SK-N-SH (cell line): Measurements from ENCODE around the gene EDC4. TPM values are rescaled to one million over a fixed set of nuclear protein-coding genes. Genes with fewer than 3 reads are reported as not detected.

Experiments
- CTCF ChIA-PET: fragments of 300-600, 350-600 bp; formaldehyde crosslinking; extraction: SDS; loops from one replicate; lab custom pipeline; 2021; lab: Yijun Ruan, JAX
- POLR2A ChIA-PET: fragments of 350-600 bp; sonication (Branson Sonifier 250); formaldehyde crosslinking; extraction: SDS; loops from one replicate; lab custom pipeline; 2020; ENCODE audit warnings: antibody characterized with exemption, inconsistent platforms; lab: Yijun Ruan, JAX
- DNase-seq: peaks from one replicate; pipeline ENCODE4 v3.0.0; 2012
- H2AFZ ChIP-seq: fragments of 200-600 bp; sonication (generic); 2 replicates; pipeline ENCODE4 v1.8.1; 2016; ENCODE audit warnings: antibody characterized with exemption, mild to moderate bottlenecking, low read depth
- H3F3A ChIP-seq: fragments of 200-600 bp; sonication (generic); replicated peaks from 2 replicates; pipeline ENCODE3; 2016; ENCODE audit warnings: antibody characterized with exemption, mild to moderate bottlenecking; ENCODE audit not compliant: insufficient read depth
- H3K27ac ChIP-seq, 2 experiments: fragments of 200-500 bp in 1 of 2; fragments of 200-600 bp in 1 of 2; sonication (Bioruptor generic) in 1 of 2; sonication (generic), shearing (Covaris generic) in 1 of 2; 2 replicates each; pipeline versions ENCODE4 v1.5.1 to v1.6.1; 2014 to 2016; ENCODE audit warnings: low read depth in 2 of 2, inconsistent platforms in 1 of 2, low read length in 1 of 2, mild to moderate bottlenecking in 1 of 2, mixed read lengths in 1 of 2
- H3K27me3 ChIP-seq: fragments of 200-600 bp; sonication (generic), shearing (Covaris generic); 2 replicates; pipeline ENCODE4 v1.6.1; 2016; ENCODE audit warnings: mixed run types; ENCODE audit not compliant: insufficient read depth
- H3K36me3 ChIP-seq, 2 experiments: fragments of 200-500 bp in 1 of 2; fragments of 200-600 bp in 1 of 2; sonication (Bioruptor generic) in 1 of 2; sonication (generic) in 1 of 2; replicated peaks in 1 of 2; 2 replicates each; pipeline versions ENCODE3 to v1.5.1; 2014 to 2016; ENCODE audit warnings: low read length in 1 of 2, mild to moderate bottlenecking in 1 of 2; ENCODE audit not compliant: insufficient read depth in 2 of 2, control insufficient read depth in 1 of 2
- H3K4me1 ChIP-seq, 2 experiments: fragments of 200-500 bp in 1 of 2; fragments of 200-600 bp in 1 of 2; sonication (Bioruptor generic) in 1 of 2; sonication (generic), shearing (Covaris generic) in 1 of 2; 2 replicates each; pipeline versions ENCODE4 v1.5.1 to v1.6.1; 2014 to 2016; ENCODE audit warnings: low read depth in 1 of 2, low read length in 1 of 2, mixed run types in 1 of 2; ENCODE audit not compliant: insufficient read depth in 2 of 2, control insufficient read depth in 1 of 2
- H3K4me2 ChIP-seq: fragments of 200-600 bp; sonication (generic), shearing (Covaris generic); 2 replicates; pipeline ENCODE4 v1.6.1; 2017; ENCODE audit warnings: mixed run types
- H3K4me3 ChIP-seq, 2 experiments: fragments of 200-500 bp in 1 of 2; fragments of 200-600 bp in 1 of 2; sonication (Bioruptor generic) in 1 of 2; sonication (generic), shearing (Covaris generic) in 1 of 2; 2 replicates each; pipeline versions ENCODE4 v1.5.1 to v1.8.1; 2014 to 2016; ENCODE audit warnings: low read depth in 2 of 2, inconsistent platforms in 1 of 2, low read length in 1 of 2, mild to moderate bottlenecking in 1 of 2, mixed read lengths in 1 of 2, moderate library complexity in 1 of 2
- H3K79me2 ChIP-seq: fragments of 200-600 bp; sonication (generic); 2 replicates; pipeline ENCODE4 v1.8.1; 2017; ENCODE audit warnings: mild to moderate bottlenecking; ENCODE audit not compliant: insufficient read depth
- H3K9ac ChIP-seq: fragments of 200-600 bp; sonication (generic); 2 replicates; pipeline ENCODE4 v1.6.1; 2017; ENCODE audit warnings: mixed run types
- H3K9me2 ChIP-seq: fragments of 200-600 bp; sonication (generic); 2 replicates; pipeline ENCODE4 v1.6.1; 2017; ENCODE audit warnings: mixed run types
- H3K9me3 ChIP-seq: fragments of 200-600 bp; sonication (generic); 2 replicates; pipeline ENCODE4 v1.6.1; 2017; ENCODE audit warnings: mixed run types, mild to moderate bottlenecking, moderate library complexity
- H4K20me1 ChIP-seq: fragments of 200-600 bp; sonication (generic); 2 replicates; pipeline ENCODE4 v1.6.1; 2017; ENCODE audit warnings: mild to moderate bottlenecking, mixed run types; ENCODE audit not compliant: insufficient read depth
- CHD2 ChIP-seq: fragments of 150-350 bp; IDR thresholded peaks from 2 replicates; pipeline ENCODE4 v1.6.1; 2018; ENCODE audit warnings: low read length; ENCODE audit not compliant: partially characterized antibody
- ELF1 ChIP-seq: IDR thresholded peaks from 2 replicates; pipeline ENCODE4 v1.4.0; 2012
- EP300 ChIP-seq, 2 experiments: IDR thresholded peaks; 2 replicates each; pipeline versions ENCODE4 v1.4.0 to v1.6.1; 2012; ENCODE audit warnings: borderline replicate concordance in 1 of 2, low read depth in 1 of 2, low read length in 1 of 2
- EZH2phosphoT487 ChIP-seq: fragments of 200-600 bp; sonication (generic); IDR thresholded peaks from 2 replicates; pipeline ENCODE4 v1.6.1; 2017; ENCODE audit warnings: low read depth, mixed run types, mild to moderate bottlenecking, antibody characterized with exemption, moderate library complexity, borderline replicate concordance
- FOSL2 ChIP-seq: IDR thresholded peaks from 2 replicates; pipeline ENCODE4 v1.4.0; 2012; ENCODE audit warnings: low read depth, mild to moderate bottlenecking, moderate library complexity, borderline replicate concordance
- FOXJ3 ChIP-seq: sonication (generic); formaldehyde crosslinking; IDR thresholded peaks from 2 replicates; pipeline ENCODE4 v1.5.1; 2020; ENCODE audit warnings: mild to moderate bottlenecking, missing genetic modification reagents
- GATA2 ChIP-seq: sonication (generic); formaldehyde crosslinking; IDR thresholded peaks from 2 replicates; pipeline ENCODE4 v1.5.0; 2020; ENCODE audit warnings: mild to moderate bottlenecking, missing genetic modification reagents
- MEF2A ChIP-seq: IDR thresholded peaks from 2 replicates; pipeline ENCODE4 v1.4.0; 2012; ENCODE audit warnings: low read depth, borderline replicate concordance
- NFIC ChIP-seq: IDR thresholded peaks from 2 replicates; pipeline ENCODE4 v1.4.0; 2012; ENCODE audit warnings: borderline replicate concordance
- NRF1 ChIP-seq: IDR thresholded peaks from 2 replicates; pipeline ENCODE4 v1.6.1; 2012; ENCODE audit warnings: low read depth, mild to moderate bottlenecking, low read length
- POLR2AphosphoS5 ChIP-seq: IDR thresholded peaks from 2 replicates; pipeline ENCODE4 v1.6.1; 2012; ENCODE audit warnings: low read depth, low read length
- RXRA ChIP-seq: IDR thresholded peaks from 2 replicates; pipeline ENCODE4 v1.4.0; 2012; ENCODE audit warnings: low read depth, mild to moderate bottlenecking, borderline replicate concordance
- SIN3A ChIP-seq: IDR thresholded peaks from 2 replicates; pipeline ENCODE4 v1.6.1; 2012; ENCODE audit warnings: low read depth, mild to moderate bottlenecking, low read length, moderate library complexity, borderline replicate concordance
- TAF1 ChIP-seq: IDR thresholded peaks from 2 replicates; pipeline ENCODE4 v1.6.1; 2012; ENCODE audit warnings: low read depth, mild to moderate bottlenecking, low read length, moderate library complexity, borderline replicate concordance
- WGBS: methylation state at CpG from one replicate; pipeline ENCODE4 v1.1.6; 2017; ENCODE audit warnings: low lambda C conversion rate; 5-methylcytosine and 5-hydroxymethylcytosine counted together
- polyA plus RNA-seq, 3 experiments: library from polyadenylated mRNA; depleted of rRNA; stranded (reverse); fragments of >200 nt; gene quantifications; 2 replicates each; pipeline ENCODE4 v1.2.3, GENCODE V29; 2012
- TF ChIP-seq, protein P1 (sequence below): IDR thresholded peaks from 2 replicates; pipeline ENCODE4 v1.6.1; 2012; ENCODE audit warnings: mild to moderate bottlenecking, low read depth, low read length, moderate library complexity
- TF ChIP-seq, protein P2 (sequence below): IDR thresholded peaks from 2 replicates; pipeline ENCODE4; 2012
- TF ChIP-seq, protein P3 (sequence below): IDR thresholded peaks from 2 replicates; pipeline ENCODE4 v1.4.0; 2012; ENCODE audit warnings: low read depth
- TF ChIP-seq, protein P4 (sequence below): IDR thresholded peaks from 2 replicates; pipeline ENCODE4 v1.4.0; 2012; ENCODE audit warnings: low read depth, borderline replicate concordance

EDC4 gene
- polyA plus RNA-seq, 1 of the 3 experiments (the other 2 are of a cell fraction): 38.0 TPM

DNA sequence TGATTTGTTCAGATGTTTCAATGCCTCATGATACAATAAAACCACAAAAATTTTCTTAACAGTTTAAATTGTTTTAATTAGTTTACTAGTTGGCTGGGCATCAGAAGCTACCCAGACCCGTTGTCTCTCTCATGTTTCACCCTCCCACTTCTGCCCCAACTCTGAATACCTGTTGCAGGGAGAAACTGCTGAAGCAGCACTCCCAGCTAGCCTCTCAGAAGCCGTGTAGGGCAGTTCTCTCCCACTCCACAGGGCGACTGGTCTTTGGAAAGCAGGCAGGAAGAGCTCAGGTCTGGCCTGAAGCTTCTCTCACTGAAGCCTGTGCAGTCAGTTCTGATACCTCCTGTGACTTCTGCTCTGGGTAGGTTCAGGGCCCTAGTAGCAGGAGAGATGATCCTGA, 1.6 kb upstream of the EDC4 start (continued):
- TF ChIP-seq, protein P1, sequence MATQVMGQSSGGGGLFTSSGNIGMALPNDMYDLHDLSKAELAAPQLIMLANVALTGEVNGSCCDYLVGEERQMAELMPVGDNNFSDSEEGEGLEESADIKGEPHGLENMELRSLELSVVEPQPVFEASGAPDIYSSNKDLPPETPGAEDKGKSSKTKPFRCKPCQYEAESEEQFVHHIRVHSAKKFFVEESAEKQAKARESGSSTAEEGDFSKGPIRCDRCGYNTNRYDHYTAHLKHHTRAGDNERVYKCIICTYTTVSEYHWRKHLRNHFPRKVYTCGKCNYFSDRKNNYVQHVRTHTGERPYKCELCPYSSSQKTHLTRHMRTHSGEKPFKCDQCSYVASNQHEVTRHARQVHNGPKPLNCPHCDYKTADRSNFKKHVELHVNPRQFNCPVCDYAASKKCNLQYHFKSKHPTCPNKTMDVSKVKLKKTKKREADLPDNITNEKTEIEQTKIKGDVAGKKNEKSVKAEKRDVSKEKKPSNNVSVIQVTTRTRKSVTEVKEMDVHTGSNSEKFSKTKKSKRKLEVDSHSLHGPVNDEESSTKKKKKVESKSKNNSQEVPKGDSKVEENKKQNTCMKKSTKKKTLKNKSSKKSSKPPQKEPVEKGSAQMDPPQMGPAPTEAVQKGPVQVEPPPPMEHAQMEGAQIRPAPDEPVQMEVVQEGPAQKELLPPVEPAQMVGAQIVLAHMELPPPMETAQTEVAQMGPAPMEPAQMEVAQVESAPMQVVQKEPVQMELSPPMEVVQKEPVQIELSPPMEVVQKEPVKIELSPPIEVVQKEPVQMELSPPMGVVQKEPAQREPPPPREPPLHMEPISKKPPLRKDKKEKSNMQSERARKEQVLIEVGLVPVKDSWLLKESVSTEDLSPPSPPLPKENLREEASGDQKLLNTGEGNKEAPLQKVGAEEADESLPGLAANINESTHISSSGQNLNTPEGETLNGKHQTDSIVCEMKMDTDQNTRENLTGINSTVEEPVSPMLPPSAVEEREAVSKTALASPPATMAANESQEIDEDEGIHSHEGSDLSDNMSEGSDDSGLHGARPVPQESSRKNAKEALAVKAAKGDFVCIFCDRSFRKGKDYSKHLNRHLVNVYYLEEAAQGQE: no peak
- no peak for TF ChIP-seq POLR2AphosphoS5
- TF ChIP-seq, all 33 proteins: peak for 0

DNA sequence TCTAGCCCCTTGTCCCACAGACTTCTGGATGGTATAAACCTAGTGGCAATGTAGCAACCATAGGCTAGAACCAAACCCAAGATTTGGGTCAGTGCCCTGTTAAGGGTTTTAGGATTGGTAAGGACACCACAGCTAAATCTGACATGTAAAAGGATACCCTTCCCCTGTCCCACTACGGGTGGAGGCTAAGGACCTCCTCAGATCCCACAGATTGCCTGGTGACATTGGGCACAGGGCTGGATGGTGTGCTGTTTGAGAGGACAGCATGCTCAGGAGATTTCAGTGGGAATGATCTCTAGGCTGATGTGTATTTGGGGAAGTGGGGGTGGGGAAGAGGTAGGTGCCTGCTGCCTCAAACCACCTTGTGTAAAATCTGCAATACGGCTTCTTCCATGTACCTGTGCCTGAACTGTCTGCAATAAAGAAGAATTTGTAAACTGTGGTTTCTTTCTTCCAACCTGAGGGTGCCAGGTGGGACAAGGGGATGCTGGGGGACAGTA, 671 bp upstream of the EDC4 start:
- Histone ChIP-seq H3K9me2 (no peaks in the 10 kb centered on the region), H3K27me3 (no peaks in the 10 kb centered on the region), H3K27ac (peak overlapping the region; percentile 22 to 64; a peak in 3 of 4 replicates), H3K4me2 (peak overlapping the region; percentile 99; the same call in 1 of the 2 replicates), H4K20me1 (peaks cover 35% of the 10 kb centered on the region), H3K9ac (peak overlapping the region; percentile 95; the same call in 1 of the 2 replicates), H3K79me2 (peaks cover 55% of the 10 kb centered on the region), H3K4me3 (peak overlapping the region in 1 of 2 experiments; percentile 94; a peak in 1 of 4 replicates), H3K36me3 (peaks cover 24 to 48% of the 10 kb centered on the region in 2 experiments), H2AFZ (no peak overlapping the region), H3K9me3 (no peaks in the 10 kb centered on the region), H3K4me1 (peaks cover 11 to 13% of the 10 kb centered on the region in 2 experiments; a peak in 1 of 4 replicates), H3F3A (peaks cover 23% of the 10 kb centered on the region)
- no peak for TF ChIP-seq FOXJ3 (CRISPR knock-in tag)
- TF ChIP-seq, protein P2, sequence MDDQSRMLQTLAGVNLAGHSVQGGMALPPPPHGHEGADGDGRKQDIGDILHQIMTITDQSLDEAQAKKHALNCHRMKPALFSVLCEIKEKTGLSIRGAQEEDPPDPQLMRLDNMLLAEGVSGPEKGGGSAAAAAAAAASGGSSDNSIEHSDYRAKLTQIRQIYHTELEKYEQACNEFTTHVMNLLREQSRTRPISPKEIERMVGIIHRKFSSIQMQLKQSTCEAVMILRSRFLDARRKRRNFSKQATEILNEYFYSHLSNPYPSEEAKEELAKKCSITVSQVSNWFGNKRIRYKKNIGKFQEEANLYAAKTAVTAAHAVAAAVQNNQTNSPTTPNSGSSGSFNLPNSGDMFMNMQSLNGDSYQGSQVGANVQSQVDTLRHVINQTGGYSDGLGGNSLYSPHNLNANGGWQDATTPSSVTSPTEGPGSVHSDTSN: no peak
- TF ChIP-seq, protein P3, sequence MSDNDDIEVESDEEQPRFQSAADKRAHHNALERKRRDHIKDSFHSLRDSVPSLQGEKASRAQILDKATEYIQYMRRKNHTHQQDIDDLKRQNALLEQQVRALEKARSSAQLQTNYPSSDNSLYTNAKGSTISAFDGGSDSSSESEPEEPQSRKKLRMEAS: no peak
- TF ChIP-seq POLR2AphosphoS5: no peak
- no peak for TF ChIP-seq TAF1
- TF ChIP-seq MEF2A: no peak
- no peak for TF ChIP-seq EZH2phosphoT487
- no peak for TF ChIP-seq NRF1
- no peak for TF ChIP-seq FOSL2
- TF ChIP-seq, protein P4, sequence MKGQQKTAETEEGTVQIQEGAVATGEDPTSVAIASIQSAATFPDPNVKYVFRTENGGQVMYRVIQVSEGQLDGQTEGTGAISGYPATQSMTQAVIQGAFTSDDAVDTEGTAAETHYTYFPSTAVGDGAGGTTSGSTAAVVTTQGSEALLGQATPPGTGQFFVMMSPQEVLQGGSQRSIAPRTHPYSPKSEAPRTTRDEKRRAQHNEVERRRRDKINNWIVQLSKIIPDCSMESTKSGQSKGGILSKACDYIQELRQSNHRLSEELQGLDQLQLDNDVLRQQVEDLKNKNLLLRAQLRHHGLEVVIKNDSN: no peak
- no peak for TF ChIP-seq EP300 (IDR thresholded peaks at IDR 0.05; ENCODE audit: borderline replicate concordance in 1 of 2, low read depth in 1 of 2, low read length in 1 of 2)
- TF ChIP-seq CHD2: no peak
- TF ChIP-seq GATA2 (CRISPR knock-in tag): no peak
- no peak for TF ChIP-seq SIN3A
- TF ChIP-seq NFIC: no peak
- no peak for TF ChIP-seq RXRA
- no peak for TF ChIP-seq ELF1
- ChIA-PET POLR2A (no interaction called here), CTCF (interaction anchor here (1.3 to 2.9 kb wide), 4 partner anchors 11 to 56 kb away, joined by 3 to 14 read pairs (median 5); partner anchors contain the start of gene NUTF2)
- WGBS: 69% methylated on average over 2 of the region's 2 CpGs
- no peak for DNase-seq
